Endometrial microvascular endothelial cells (primary cell): Measurements from ENCODE around the gene CKB. TPM values are rescaled to one million over a fixed set of nuclear protein-coding genes. Genes with fewer than 3 reads are reported as not detected.

Experiments used
- in situ Hi-C: cut with HindIII; loops from 2 replicates; pipeline ENCODE4 v1.10.0; 2017; ENCODE audit warnings: low sequenced_read_pairs, low pct_unique_long_range_greater_than_20kb; ENCODE audit errors: inconsistent ontology term
- total RNA-seq: library from RNA; depleted of rRNA; stranded (reverse); fragments of >200 nt; gene quantifications from one replicate; pipeline ENCODE4 v1.2.3, GENCODE V29; 2015; ENCODE audit errors: inconsistent ontology term

The CKB gene
- total RNA-seq, 1 donor from 2014 or later = not detected

DNA sequence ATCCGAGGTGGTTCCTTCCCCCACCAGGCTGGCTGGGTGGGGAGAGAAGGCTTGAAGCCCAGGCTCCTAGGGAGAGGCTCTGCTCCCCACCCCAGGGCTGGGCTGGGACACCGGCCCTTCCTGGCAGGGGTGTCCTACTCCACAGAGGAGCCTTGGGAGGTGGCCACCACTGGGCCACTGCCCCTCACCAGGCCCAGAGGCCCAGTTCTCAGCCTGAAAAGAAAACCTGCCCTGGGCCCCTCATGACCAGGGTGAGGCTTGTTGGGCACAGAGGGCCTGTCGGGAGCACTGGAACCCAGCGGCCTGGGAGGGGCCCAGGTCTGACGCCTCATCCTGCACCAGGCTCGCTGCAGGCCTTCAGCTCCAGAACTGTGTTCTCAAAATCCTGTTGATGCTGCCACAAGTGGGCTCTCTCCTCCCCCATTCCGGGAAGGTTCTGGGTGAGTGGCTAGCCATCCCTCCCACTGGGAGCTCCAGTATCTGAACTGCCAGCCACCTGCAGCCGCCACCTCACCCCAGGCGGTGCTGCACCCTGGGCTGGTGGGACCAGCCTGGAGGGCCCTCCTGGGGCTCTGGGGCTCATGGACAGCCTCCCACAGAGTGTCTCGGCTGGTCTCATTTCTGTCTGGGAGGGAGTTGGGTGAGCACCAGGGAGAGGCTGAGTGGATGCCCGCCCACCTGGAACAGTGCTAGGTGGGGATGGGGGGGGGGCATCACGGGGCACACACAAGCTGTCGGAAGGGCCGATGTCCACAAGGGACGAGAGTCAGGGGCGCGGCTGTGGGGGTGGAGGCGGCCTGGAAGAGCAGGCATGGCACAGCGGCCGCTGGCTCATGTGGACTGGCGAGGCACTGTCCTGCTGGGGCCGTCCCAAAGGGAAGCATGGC lies 28.1 kb upstream of the CKB start:
- in situ Hi-C loops = no loop called here

GRCh38 chr14:103549361-103550311 lies 27.0 kb upstream of the CKB start:
- in situ Hi-C loops = no loop called here

GRCh38 chr14:103548463-103549351 lies 26.1 kb upstream of the CKB start:
- in situ Hi-C loops = no loop called here

DNA sequence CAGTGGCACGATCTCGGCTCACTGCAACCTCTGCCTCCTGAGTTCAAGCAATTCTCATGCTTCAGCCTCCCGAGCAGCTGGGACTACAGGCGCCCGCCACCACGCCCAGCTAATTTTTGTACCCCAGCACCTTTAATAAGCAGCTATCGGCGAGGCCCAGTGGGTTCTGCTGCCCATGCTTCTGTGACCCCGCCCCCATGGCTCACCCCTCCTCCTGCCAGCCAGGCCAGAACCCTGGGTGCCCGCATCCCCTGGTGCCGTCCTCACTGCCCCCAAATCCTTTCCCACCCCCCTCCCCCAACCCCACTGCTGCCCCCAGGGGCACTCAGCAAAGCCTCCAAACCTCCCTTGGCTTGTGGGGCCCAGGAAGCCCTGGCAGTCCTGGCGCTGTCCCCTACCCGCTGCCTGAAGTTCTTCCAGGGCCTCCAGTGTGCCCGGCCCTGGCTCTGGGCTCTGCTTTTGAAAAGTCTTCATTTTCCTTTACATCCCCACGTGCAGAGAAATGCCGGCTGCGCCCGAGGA lies 25.4 kb upstream of the CKB start:
- in situ Hi-C loops = no loop called here

GRCh38 chr14:103547455-103547940 lies 24.9 kb upstream of the CKB start:
- in situ Hi-C loops = no loop called here

DNA sequence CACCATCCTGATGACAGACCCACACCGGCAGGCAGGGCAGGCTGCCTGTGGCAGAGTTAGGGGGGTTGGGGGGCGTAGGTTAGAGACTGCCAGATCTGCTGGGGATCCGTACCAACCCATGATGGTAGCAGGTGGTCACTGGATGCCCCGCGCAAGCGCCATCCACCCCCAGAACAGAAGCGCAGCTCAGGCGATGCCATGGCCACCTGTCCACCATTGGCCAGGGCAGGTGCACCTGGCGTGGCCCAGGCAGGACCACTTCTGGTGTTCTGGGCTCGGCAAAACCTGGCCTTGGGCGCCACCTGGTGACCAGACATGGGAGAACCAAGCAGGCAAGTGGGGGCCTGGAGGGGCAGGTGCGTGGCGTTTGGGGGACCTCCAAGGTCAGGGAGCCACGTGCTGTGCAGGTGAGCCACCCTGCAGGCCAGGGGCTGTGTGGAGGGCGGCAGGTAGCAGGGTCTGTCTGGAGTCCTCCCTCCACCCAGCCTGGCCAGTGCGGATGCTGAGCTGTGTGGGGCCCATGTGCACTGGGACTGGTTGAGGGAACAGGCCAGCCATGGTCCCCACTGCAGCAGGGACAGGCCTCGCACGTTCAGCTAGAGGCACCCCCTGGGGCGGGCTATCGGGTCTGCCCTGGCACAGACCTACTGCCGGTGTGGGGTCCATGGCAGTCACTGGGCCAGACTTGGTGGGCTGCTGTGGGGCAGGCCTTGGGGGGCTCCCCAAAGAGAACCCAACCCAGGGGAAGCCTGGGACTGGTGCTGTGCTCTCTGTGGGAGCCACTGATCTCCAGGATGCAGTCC lies 24.2 kb upstream of the CKB start:
- in situ Hi-C loops = no loop called here

GRCh38 chr14:103545915-103546651 lies 23.5 kb upstream of the CKB start:
- in situ Hi-C loops = no loop called here

GRCh38 chr14:103545219-103545914 lies 22.7 kb upstream of the CKB start:
- in situ Hi-C loops = no loop called here

DNA sequence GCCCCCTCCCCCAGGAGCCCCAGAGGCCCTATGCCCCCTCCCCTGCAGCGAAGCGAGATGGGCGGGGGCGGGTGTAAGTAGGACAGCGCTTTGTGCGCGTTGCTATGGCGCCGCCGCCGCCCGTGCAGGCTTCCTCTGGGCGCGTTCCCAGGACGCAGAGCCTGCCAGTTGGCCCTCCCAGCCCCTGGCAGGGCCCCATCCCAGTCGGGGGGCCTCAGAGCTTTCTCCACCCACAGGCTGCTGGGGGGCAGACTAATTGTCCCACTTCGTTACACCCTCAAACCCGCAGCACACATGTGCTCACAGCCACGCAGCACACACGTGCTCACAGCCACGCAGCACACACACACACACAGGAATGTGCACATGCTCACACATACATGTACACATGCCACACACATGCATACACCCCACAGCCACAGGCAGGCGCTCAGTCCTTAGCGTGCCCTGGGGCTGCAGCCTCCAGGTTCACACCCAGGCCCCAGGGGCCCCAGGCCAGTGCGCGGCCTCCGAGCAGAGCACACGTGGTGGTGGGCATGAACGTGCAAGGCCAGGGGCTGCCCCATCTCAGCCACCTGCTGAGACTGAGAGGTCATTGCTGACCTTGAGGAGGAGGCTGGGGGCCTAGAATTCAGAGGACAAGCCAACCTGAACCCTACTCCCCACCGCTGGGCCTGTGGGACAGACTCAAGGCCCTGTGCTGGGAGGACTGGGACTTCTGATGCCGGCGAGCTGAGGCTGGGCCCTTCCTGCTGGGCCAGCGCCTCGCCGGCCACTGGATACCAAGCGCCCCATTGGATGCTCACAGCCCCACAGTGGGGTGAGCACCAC lies 22.0 kb upstream of the CKB start:
- in situ Hi-C loops = no loop called here

GRCh38 chr14:103543721-103544387 lies 21.2 kb upstream of the CKB start:
- in situ Hi-C loops = no loop called here

- in situ Hi-C loops = no loop called here
Measured at GRCh38 chr14:103543140-103543539, 20.5 kb upstream of the CKB start.

DNA sequence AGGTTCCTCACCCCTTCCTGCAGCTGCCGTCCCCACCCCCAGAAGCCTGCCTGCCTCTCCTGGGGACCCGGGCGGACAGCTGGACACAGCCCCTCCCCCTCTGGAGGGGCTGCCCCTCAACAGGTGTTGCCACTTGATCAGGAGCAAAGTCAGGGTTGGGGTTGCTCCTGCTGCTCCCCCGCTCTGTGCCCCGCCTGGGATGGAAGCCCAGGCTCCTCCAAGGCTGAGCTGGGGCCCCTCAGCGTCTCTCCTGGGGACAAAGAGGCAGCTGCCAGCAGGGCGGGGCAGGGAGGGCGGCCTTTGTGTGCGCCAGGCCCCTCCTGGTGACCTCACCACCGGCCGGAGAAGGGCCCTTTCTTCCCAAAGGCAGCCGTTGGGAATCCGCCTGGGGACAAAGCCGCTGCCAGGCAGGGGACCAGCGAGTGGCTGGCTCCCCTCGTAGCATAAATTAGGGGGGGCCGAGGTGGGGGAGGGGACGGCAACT lies 20.0 kb upstream of the CKB start:
- in situ Hi-C loops = no loop called here

- in situ Hi-C loops = no loop called here
Measured at GRCh38 chr14:103541709-103542604, 19.3 kb upstream of the CKB start.
